Kidney (tissue), 14 donors: ENCODE data around the gene OR5AC2. TPM values are rescaled to one million over a fixed set of nuclear protein-coding genes. Genes with fewer than 3 reads are reported as not detected.

ENCODE experiments used
- DNase-seq, 5 donors: peaks; one replicate each; pipeline ENCODE4 v3.0.0-alpha.2; 2013 to 2020
- FAIRE-seq: peaks from 2 replicates; lab custom pipeline; 2012; peaks lifted over from hg19 to GRCh38; lab: Jason Lieb, UNC
- H3K27ac ChIP-seq, 2 donors: one replicate each; pipeline ENCODE4 v1.7.0; 2013; ENCODE audit warnings: low read depth in 2 of 2, low read length in 2 of 2, inconsistent platforms in 1 of 2
- H3K27me3 ChIP-seq: one replicate; pipeline ENCODE4 v1.7.1; 2013; ENCODE audit warnings: low read length, inconsistent platforms; ENCODE audit not compliant: control insufficient read depth, insufficient read depth
- H3K36me3 ChIP-seq, 3 donors: one replicate each; pipeline versions ENCODE4 v1.7.0 to v1.7.1; 2013; ENCODE audit warnings: low read length in 3 of 3, control low read depth in 1 of 3, inconsistent platforms in 1 of 3; ENCODE audit not compliant: insufficient read depth in 3 of 3, control insufficient read depth in 2 of 3
- H3K4me1 ChIP-seq, 3 donors: one replicate each; pipeline versions ENCODE4 v1.7.0 to v1.7.1; 2013; ENCODE audit warnings: low read length in 3 of 3, inconsistent platforms in 1 of 3, low read depth in 1 of 3; ENCODE audit not compliant: control insufficient read depth in 2 of 3, insufficient read depth in 2 of 3
- H3K4me3 ChIP-seq, 3 donors: one replicate each; pipeline versions ENCODE4 v1.7.0 to v1.8.1; 2013; ENCODE audit warnings: low read length in 3 of 3, control low read depth in 1 of 3, inconsistent platforms in 1 of 3
- H3K9ac ChIP-seq, 3 donors: one replicate each; pipeline versions ENCODE4 v1.7.0 to v1.7.1; 2013; ENCODE audit warnings: low read length in 3 of 3, control low read depth in 1 of 3, inconsistent platforms in 1 of 3
- H3K9me3 ChIP-seq, 3 donors: one replicate each; pipeline versions ENCODE4 v1.7.0 to v1.7.1; 2013; ENCODE audit warnings: low read length in 3 of 3, control low read depth in 1 of 3, inconsistent platforms in 1 of 3; ENCODE audit not compliant: control insufficient read depth in 2 of 3, insufficient read depth in 1 of 3
- CTCF ChIP-seq: IDR thresholded peaks from 3 replicates; pipeline ENCODE4 v1.5.1; 2012; ENCODE audit warnings: mild to moderate bottlenecking, moderate library complexity, borderline replicate concordance; ENCODE audit not compliant: insufficient read depth; ENCODE audit errors: extremely low read depth
- intact Hi-C: fragments of 100-400 bp; cut with DNase I; formaldehyde crosslinking; loops from one replicate; pipeline ENCODE4 v1.11.1; 2022
- polyA plus RNA-seq: library from polyadenylated mRNA; stranded (reverse); fragments of 350-450 nt; fragmentation: Illumina TruSeq; extraction: RNeasy Lipid Tissue Mini Kit (QIAGEN cat#74804); gene quantifications from one replicate; pipeline ENCODE4 v1.2.3, GENCODE V29; 2014; ENCODE audit warnings: low read depth, low replicate concordance; ENCODE audit not compliant: insufficient read depth
- total RNA-seq: library from RNA; stranded (reverse); fragmentation: NEBNext Ultra II Directional; extraction: Animal tissue kit (Norgen Biotek cat#: 25700); gene quantifications from one replicate; pipeline ENCODE4 v1.2.1, GENCODE V29; 2021
- donor health status: control.
- donor health status: control.
- donor health status: control.
- donor health status: control.
- donor health status: control.
- donor health status: DM: yes; HTN: yes; CAD: no.
- donor health status: Normal renal cell carcinoma (clear cell type).

OR5AC2 gene
- total and polyA plus RNA-seq, 2 donors from 2014 or later, result not detected

- H3K27ac ChIP-seq, result no peak overlapping the region
- peaks cover 0 to 2% (median 0%) of the 10 kb centered on the region in 3 donors for H3K4me1 ChIP-seq
- H3K9ac ChIP-seq, result peak overlapping the region in 2 of 3 donors; percentile 58 to 68
- H3K36me3 ChIP-seq, result no peaks in the 10 kb centered on the region
- H3K27me3 ChIP-seq, result no peaks in the 10 kb centered on the region
- peak; percentile 86 for FAIRE-seq
- intact Hi-C loops, result loop anchor here (10.0 kb wide), 1 partner anchor 285 kb away; no protein-coding TSS in a partner anchor
- peak overlapping the region; percentile 52 to 77 (median 76) for H3K4me3 ChIP-seq
- DNase-seq, result peak in 4 of 5 donors; percentile 71 to 93 (median 82)
- TF ChIP-seq CTCF, result peak; percentile 89
- H3K9me3 ChIP-seq, result peaks cover 0 to 5% (median 2%) of the 10 kb centered on the region in 3 donors
Observed at GRCh38 chr3:98039322-98040024, 47.5 kb upstream of the OR5AC2 start.

GRCh38 chr3:98041350-98041749 is 45.6 kb upstream of the OR5AC2 start:
- H3K9me3 ChIP-seq, result peaks cover 0 to 5% (median 2%) of the 10 kb centered on the region in 3 donors
- intact Hi-C loops, result loop anchor here (10.0 kb wide), 1 partner anchor 283 kb away; no protein-coding TSS in a partner anchor
- FAIRE-seq, result no peak

GRCh38 chr3:98048586-98048985 is 38.4 kb upstream of the OR5AC2 start:
- FAIRE-seq (no peak), DNase-seq (no peak)
- H3K9ac ChIP-seq, result no peak overlapping the region
- no peaks in the 10 kb centered on the region for H3K36me3 ChIP-seq
- intact Hi-C loops, result loop anchor here (10.0 kb wide), 1 partner anchor 276 kb away; no protein-coding TSS in a partner anchor
- H3K4me3 ChIP-seq, result no peak overlapping the region
- H3K9me3 ChIP-seq, result no peaks in the 10 kb centered on the region
- no peaks in the 10 kb centered on the region for H3K27me3 ChIP-seq
- no peak overlapping the region for H3K27ac ChIP-seq
- no peak for TF ChIP-seq CTCF
- no peaks in the 10 kb centered on the region for H3K4me1 ChIP-seq

More at GRCh38 chr3:98041350-98041749, 45.6 kb upstream of the OR5AC2 start:
- H3K27ac ChIP-seq, result no peak overlapping the region
- no peak for TF ChIP-seq CTCF
- no peak for DNase-seq
- no peak overlapping the region for H3K4me3 ChIP-seq
- peaks cover 0 to 2% (median 0%) of the 10 kb centered on the region in 3 donors for H3K4me1 ChIP-seq
- H3K36me3 ChIP-seq, result no peaks in the 10 kb centered on the region
- H3K9ac ChIP-seq, result no peak overlapping the region
- H3K27me3 ChIP-seq, result no peaks in the 10 kb centered on the region
